GM12891 (cell line): ENCODE data around the gene SMIM36.

ENCODE experiments used
- POLR2A ChIP-seq: IDR thresholded peaks from 2 replicates; pipeline ENCODE4 v1.6.1; 2011; ENCODE audit warnings: low read depth, low read length, control low read depth
- POLR2AphosphoS5 ChIP-seq: IDR thresholded peaks from 2 replicates; pipeline ENCODE4 v1.6.1; 2011; ENCODE audit warnings: low read depth, low read length, control low read depth

DNA sequence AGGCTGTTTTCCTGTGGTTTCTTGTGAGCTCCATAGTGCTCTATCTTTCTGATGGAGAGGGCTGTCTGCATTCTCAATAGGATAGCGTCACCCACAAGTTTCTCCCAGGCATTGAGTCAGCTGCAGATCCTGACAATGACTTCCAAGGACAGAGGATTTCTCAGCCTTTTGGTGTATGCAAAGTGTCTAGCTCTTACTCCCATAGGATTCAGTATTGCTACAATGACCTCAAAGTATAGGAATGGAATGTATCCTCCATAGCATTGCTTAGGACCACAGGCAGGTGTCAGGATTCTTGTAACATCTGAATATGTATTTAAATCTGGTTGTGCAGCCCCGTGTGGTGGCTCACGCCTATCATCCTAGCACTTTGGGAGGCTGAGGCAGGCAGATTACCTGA lies 32.3 kb downstream of the SMIM36 start:
- TF ChIP-seq POLR2AphosphoS5, result no peak
- TF ChIP-seq POLR2A, result no peak
